NCI-H748 (cell line): Measurements from ENCODE around the gene SMURF2.
"Not testable (repeated sequence)": the region's sequence is repeated elsewhere in the genome, so short reads cannot be mapped to it uniquely, and the experiment has no call there.

Experiments used
- DNase-seq: peaks from one replicate; lab custom pipeline; 2025; ENCODE audit not compliant: unreplicated experiment; lab: John Stamatoyannopoulos, UW

SMURF2 gene

DNA sequence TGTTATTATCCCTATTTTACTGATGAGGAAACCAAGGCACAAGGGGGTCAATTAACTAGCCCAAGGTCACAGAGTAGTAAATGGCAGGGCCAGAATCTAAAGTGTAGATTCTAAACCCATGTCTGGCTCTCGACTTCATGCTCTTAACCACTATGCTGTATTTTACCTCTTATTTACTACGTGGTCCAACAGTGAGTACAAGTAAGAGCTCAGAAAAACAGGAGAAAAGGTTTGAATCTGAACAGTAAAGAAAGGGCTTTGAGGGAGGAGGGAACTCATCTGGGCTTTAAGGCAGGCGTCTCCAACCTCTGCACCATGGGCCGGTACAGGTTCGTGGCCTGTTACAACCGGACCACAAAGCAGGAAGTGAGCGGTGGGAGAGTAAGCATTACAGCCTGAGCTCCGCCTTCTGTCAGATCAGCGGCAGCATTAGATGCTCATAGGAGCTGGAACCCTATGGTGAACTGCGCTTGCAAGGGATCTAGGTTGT lies 62.9 kb downstream of the SMURF2 start:
- no peak for DNase-seq

GRCh38 chr17:64598672-64599071 lies 63.4 kb downstream of the SMURF2 start:
- no peak for DNase-seq

- DNase-seq, result no peak
Observed at GRCh38 chr17:64596988-64597387, 65.1 kb downstream of the SMURF2 start.

DNA sequence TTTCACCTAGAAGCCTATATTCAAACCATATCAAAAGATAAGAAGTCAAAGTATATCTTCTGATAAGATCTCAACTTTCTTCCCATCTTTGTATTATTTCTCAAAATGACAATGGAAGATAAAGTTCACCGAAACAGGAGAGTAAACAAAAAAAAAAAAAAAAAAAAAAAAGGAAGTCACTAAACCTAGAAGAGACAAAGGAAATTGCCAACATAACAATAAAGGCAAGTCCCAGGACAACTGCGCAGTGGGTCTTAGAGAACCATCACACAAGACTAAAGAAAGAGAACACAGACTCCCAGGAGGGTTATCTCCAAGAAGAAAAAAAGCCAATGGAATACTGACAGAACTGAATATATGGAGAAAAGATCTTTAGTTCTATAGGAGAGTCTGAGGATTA lies 65.7 kb downstream of the SMURF2 start:
- no peak for DNase-seq

DNA sequence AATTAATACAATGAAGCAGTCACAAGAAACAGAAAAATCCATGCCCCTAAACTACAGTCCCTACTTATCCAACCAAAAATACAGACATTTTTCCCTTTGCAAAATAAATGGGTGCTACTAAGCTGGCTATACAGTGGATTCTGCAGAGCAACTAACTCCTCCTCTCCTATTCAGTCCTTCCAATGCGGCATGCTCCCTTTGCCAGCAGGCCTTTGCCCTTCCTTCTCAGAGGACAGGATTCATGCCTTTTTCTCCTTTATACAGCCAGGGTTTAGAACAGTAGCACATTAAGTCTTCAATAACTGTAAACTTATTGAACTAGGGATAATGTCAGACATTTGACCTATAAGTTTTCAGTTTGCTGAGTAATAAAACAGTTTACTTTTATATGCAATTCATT lies 70.2 kb downstream of the SMURF2 start:
- DNase-seq, result no peak

GRCh38 chr17:64585146-64585545 lies 77.0 kb downstream of the SMURF2 start:
- no peak for DNase-seq

- DNase-seq, result no peak
Observed at GRCh38 chr17:64583038-64583437, 79.1 kb downstream of the SMURF2 start.

GRCh38 chr17:64580384-64581315 lies 81.5 kb downstream of the SMURF2 start:
- no peak for DNase-seq

DNA sequence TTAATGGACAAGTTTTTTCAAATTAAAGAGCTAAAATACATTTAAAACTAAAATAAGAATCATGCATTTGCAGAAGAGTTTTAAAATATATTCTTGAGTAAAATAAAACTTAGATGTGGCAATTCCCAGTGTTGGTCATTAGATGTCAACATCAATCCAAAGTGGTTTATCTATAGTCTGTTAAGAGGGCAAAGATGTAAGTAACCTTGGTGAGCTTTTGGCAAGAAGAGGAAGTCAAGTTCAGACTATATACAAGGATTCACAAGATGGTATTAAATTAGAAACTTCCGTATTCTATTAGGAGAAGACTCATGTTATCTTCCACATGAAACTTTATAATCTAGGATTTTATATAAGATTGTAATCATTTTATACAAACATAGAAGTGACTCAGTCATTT lies 82.2 kb downstream of the SMURF2 start:
- DNase-seq, result no peak

DNA sequence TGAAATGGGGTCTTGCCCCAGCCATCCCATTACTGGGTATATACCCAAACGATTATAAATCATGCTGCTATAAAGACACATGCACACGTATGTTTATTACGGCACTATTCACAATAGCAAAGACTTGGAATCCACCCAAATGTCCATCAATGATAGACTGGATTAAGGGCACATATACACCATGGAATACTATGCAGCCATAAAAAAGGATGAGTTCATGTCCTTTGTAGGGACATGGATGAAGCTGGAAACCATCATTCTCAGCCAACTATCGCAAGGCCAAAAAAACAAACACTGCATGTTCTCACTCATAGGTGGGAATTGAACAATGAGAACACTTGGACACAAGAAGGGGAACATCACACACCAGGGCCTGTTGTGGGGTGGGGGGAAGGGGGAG lies 85.1 kb downstream of the SMURF2 start:
- not testable (repeated sequence) for DNase-seq

GRCh38 chr17:64575431-64575830 lies 86.7 kb downstream of the SMURF2 start:
- no peak for DNase-seq

DNA sequence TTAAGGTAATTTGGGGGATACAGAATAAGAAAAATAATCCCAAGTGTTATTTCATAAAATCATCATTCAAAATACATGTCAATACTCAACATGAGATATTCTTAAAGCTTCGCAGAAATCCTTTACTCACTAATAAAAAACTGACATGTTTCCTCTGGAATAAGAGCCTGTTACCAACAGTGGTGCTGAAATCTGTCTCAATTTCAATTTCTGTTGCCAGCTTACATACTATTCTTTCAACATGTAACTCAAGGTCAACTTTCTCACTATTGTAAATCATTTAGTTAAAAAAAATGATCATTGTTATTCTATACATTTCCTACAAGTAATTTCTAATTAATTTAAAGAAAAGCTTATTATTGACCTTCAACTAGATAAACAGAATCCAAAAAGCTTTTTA lies 87.5 kb downstream of the SMURF2 start:
- no peak for DNase-seq

GRCh38 chr17:64573214-64573613 lies 88.9 kb downstream of the SMURF2 start:
- no peak for DNase-seq

DNA sequence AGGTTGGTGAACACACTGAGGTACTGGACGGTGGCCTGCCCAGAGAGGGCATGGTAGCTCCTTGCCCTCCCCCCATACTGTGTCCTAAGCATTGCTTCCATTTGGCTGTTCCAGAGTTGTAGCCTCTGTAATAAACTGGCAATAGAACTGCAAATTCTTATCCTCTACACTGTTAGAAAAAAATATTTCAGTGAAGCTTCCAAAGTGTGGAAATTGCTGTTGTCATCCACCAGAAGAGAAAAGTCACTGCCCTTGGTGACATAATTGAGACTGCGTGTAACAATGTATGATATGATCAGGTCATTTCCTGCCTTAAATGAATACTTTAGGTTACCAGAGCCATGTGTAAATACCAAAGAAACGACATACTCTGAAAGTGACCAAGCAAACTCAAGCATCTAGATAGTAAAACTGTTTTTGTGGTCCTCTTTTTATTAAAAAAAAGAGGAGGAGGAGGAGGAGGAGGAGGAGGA lies 89.4 kb downstream of the SMURF2 start:
- no peak for DNase-seq

DNA sequence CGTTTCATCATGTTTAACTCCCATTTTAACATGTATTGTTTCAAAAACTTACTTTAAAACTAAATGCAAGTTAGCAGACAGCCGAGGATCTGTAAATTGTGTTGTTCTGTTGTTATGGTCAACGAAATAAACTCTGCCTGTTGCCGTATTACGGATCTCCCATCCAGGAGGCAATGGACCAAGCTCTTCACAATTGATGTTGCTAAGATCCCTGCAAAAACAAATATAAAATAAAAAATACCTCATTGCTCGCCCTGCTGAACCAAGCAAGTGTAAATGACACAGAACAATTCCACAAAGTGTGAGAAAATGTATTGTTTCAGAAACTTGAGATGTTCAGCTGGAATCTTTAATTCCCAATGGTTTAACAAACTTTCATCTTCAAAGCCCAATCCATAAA lies 90.4 kb downstream of the SMURF2 start:
- no peak for DNase-seq

GRCh38 chr17:64565563-64565962 lies 96.5 kb downstream of the SMURF2 start:
- no peak for DNase-seq

DNA sequence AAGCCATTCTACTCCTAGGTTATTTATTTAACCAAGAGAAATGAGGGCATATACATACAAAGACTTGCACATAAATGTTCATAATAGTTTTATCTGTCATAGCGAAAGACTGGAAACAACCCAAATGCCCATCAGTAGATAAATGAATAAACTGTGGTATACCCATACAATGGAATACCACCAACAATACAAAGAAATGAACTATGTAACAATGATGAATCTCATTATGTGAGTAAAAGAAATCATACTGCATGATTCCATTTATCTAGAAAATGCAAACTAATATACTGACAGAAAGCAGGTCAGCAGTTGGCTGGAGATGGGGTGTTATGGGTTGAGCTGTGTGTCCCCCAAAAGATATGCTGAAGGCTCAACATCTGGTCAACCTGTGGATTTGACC lies 98.0 kb downstream of the SMURF2 start:
- DNase-seq, result no peak

DNA sequence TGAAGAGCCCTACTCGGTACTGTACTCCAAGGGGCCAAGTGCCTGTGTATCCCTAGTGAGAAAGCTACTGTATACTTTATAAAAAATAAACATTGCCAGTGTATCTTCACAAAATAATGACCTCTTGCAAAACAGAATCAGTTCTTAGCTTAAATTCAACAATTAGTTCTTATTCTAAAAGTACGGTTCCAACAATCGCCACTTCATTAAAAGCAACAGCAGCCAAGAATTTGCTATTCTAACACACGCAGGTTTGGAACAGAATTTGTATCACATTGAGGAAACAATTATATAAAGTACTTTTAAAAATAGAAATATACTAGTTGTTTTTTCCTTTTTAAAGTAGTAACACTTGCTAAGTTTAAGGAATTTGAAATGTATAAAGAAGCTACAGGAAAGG lies 106.8 kb downstream of the SMURF2 start:
- DNase-seq, result no peak

DNA sequence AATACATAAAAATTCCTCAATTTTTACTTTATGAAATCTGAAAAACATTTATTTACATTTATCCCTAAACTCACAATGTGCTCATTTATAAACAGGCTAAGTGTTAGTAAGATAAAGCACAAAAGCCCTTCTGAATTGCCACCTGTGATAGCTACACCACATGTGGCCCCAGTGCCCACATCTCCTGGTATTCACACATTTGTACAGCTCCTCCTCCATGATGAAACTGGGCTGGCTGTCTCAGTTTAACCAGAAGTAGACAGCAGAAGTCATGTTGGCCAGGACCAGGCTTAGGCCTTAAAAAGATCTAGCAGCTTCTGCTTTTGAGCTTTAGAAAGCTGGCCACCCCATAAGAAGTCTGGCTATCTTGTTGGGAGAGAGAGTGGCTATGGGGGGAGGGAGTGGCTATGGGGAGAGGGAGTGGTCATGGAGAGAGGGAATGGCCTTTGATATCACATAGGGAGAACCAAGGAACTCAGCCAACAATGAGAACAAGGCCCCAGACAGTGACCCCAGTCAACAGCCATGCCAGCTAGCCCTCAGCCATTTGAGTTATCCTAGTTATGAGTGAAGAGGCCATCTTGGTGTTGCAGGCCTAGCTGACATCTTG lies 108.0 kb downstream of the SMURF2 start:
- DNase-seq, result no peak

DNA sequence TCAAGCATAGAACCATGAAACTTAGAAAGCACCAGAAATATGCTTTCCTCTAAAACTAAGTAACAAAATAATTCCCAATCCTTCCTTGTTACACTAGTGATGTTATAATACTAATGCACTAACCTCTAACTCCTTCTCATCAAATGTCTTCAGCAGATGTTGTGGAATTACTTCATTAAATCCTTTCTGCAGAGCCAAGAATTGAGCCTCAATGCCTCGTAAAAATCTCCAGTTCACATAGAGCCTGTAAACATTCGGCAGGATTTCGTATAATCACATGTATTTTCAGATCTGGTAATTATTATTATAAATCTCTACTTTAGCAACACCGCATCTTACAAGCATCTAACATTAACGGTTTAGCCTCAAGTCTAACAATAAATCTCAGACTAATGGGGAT lies 110.6 kb downstream of the SMURF2 start:
- no peak for DNase-seq

DNA sequence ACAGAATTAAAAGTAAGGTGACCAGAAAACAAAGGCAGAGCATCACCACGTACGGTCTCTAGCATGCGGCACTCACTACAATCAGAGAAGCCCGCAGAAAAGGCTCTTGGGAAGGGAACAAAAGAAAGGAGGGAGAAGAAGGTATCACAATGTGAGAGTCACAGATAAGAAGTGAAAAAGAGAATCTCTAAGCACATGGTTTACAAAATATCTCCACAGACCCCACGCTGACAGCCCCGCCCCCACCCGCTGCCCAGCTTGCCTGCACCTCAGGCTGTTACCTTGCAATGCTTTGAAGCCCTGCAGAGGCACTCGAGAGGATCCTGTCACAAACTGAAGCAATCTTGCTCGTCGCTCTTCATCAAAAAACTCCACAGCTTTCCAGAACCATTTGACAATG lies 114.8 kb downstream of the SMURF2 start:
- no peak for DNase-seq

DNA sequence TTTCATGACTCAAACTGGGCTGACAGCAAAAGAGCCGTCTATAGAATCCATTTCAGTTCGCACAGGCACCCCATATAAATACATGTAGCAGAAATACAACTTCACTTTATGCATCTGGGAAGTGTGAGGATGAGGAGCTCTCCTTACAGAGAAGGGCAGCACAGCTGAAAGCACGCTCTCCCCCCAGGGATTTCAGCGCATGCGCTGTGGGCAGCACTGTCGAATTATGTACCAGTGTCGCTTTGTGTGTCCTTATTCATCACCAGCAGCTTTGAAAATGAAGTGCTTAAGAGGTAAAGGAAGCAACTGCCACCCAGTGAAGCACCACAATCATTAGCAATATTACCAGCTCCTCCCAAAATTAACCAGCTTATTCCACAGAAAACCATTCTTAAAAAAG lies 115.4 kb downstream of the SMURF2 start:
- DNase-seq, result no peak
